ENCODE measurements around the gene PDCD2L. TPM values are rescaled to one million over a fixed set of nuclear protein-coding genes. Genes with fewer than 3 reads are reported as not detected.
"Not testable (repeated sequence)": the region's sequence is repeated elsewhere in the genome, so short reads cannot be mapped to it uniquely, and the experiment has no call there.

The PDCD2L gene
- total and polyA plus RNA-seq, 2 of the 8 experiments (the other 6 are each of a cell fraction or from before 2014, with no cell fraction given): 51.5 to 78.1 TPM

GRCh38 chr19:34400844-34401243 lies 3.4 kb upstream of the PDCD2L start:
- H3K9me3 ChIP-seq (ENCODE audit: insufficient read depth in 2 of 2, low read depth in 1 of 2, low read length in 1 of 2); H3K4me2 ChIP-seq (ENCODE audit: insufficient read depth in 1 of 2, low read depth in 2 of 2, low read length in 2 of 2); DNase-seq (ENCODE audit: low read depth in 1 of 2, low spot score in 2 of 2); H4K91ac ChIP-seq (replicated peaks; ENCODE audit: insufficient read length, low read length); H2BK20ac ChIP-seq (ENCODE audit: low read length); H3K79me1 ChIP-seq (ENCODE audit: low read depth, low read length); FAIRE-seq; H3K23me2 ChIP-seq (ENCODE audit: low read depth, low read length); H3K56ac ChIP-seq (replicated peaks; ENCODE audit: insufficient read length, low read depth, low read length); H3K27ac ChIP-seq (ENCODE audit: low read depth, low read length); H3K9ac ChIP-seq (replicated peaks in 1 of 4; ENCODE audit: extremely low read depth in 1 of 4, low read depth in 3 of 4, low read length in 3 of 4); H4K8ac ChIP-seq (ENCODE audit: extremely low read depth, insufficient read depth, low read length); CTCF ChIA-PET (ENCODE audit: partially characterized antibody); H2BK15ac ChIP-seq (ENCODE audit: low read length); H3K4me3 ChIP-seq (ENCODE audit: extremely low read depth in 1 of 4, insufficient read depth in 2 of 4, low read depth in 3 of 4, low read length in 4 of 4); H3K14ac ChIP-seq (ENCODE audit: insufficient read length); H3K18ac ChIP-seq (ENCODE audit: extremely low read depth, low read length); H3K27me3 ChIP-seq (replicated peaks in 1 of 4; ENCODE audit: control insufficient read depth in 3 of 4, extremely low read depth in 1 of 4, insufficient read depth in 3 of 4, low read length in 3 of 4); H3K4ac ChIP-seq (replicated peaks; ENCODE audit: insufficient read length, low read depth, low read length); H2AFZ ChIP-seq (ENCODE audit: low read length); H3K79me2 ChIP-seq (ENCODE audit: control insufficient read depth in 1 of 2, insufficient read depth in 2 of 2, low read length in 2 of 2); H4K5ac ChIP-seq (ENCODE audit: insufficient read length, low read depth, low read length); H2BK12ac ChIP-seq (ENCODE audit: low read depth, low read length); H2BK120ac ChIP-seq (replicated peaks; ENCODE audit: low read depth, low read length); H3K4me1 ChIP-seq (replicated peaks in 1 of 4; ENCODE audit: control insufficient read depth in 3 of 4, insufficient read depth in 4 of 4, low read length in 3 of 4); H4K20me1 ChIP-seq (replicated peaks in 1 of 2; ENCODE audit: control insufficient read depth in 1 of 2, insufficient read depth in 2 of 2, low read length in 2 of 2); H3K23ac ChIP-seq (ENCODE audit: insufficient read length); H2AK5ac ChIP-seq (ENCODE audit: low read depth, low read length); H2BK5ac ChIP-seq (ENCODE audit: low read depth, low read length): not testable (repeated sequence)
- 94% methylated on average over 6 of the region's 8 CpGs; no CpG with 5 or more reads in 1 of the 2 experiments for WGBS, 2 experiments (ENCODE audit: extremely low coverage in 1 of 2, insufficient coverage in 1 of 2, insufficient read length in 1 of 2, insufficient replicate concordance in 2 of 2, low coverage in 1 of 2, low lambda C conversion rate in 2 of 2, missing lambda C conversion rate in 1 of 2)
- POLR2A ChIA-PET (ENCODE audit: partially characterized antibody): interaction anchor here (1.1 to 1.6 kb wide), 4 partner anchors 16 to 81 kb away, joined by 3 to 4 read pairs (median 3); partner anchors contain the start of gene WTIP
- H3K36me3 ChIP-seq (ENCODE audit: control insufficient read depth in 2 of 4, insufficient read depth in 4 of 4, low read length in 3 of 4): peaks cover 19 to 44% (median 35%) of the 10 kb centered on the region in 4 experiments
